HepG2 (cell line): ENCODE data around the gene FAM131A. TPM values are rescaled to one million over a fixed set of nuclear protein-coding genes. Genes with fewer than 3 reads are reported as not detected.

Source experiments
- E2F1 ChIP-seq: sonication (generic); formaldehyde crosslinking; IDR thresholded peaks from 2 replicates; pipeline ENCODE4 v1.5.0; 2020; ENCODE audit warnings: missing genetic modification reagents
- ELF3 ChIP-seq: IDR thresholded peaks from 2 replicates; pipeline ENCODE4 v1.6.1; 2016; ENCODE audit warnings: missing genetic modification reagents, missing compliant biosample characterization
- FOXP1 ChIP-seq, 2 experiments: fragments of 450-650 bp in 1 of 2; IDR thresholded peaks; 2 replicates each; pipeline ENCODE4 v1.6.1; 2017 to 2018; ENCODE audit warnings: antibody characterized with exemption in 1 of 2
- HCFC1 ChIP-seq: fragments of 150-350 bp; IDR thresholded peaks from 2 replicates; pipeline ENCODE4 v1.6.1; 2014; ENCODE audit warnings: low read depth, low read length
- HMGXB3 ChIP-seq: sonication (generic); formaldehyde crosslinking; IDR thresholded peaks from 2 replicates; pipeline ENCODE4 v1.4.0; 2020; ENCODE audit warnings: missing genetic modification reagents, borderline replicate concordance
- RARG ChIP-seq: sonication (generic); formaldehyde crosslinking; IDR thresholded peaks from 2 replicates; pipeline ENCODE4 v1.4.0; 2020; ENCODE audit warnings: low read depth, mild to moderate bottlenecking, missing genetic modification reagents
- SIX1 ChIP-seq: sonication (generic); formaldehyde crosslinking; IDR thresholded peaks from 2 replicates; pipeline ENCODE4 v1.4.0; 2020; ENCODE audit warnings: missing genetic modification reagents, borderline replicate concordance
- SMAD1 ChIP-seq: sonication (generic); formaldehyde crosslinking; IDR thresholded peaks from 2 replicates; pipeline ENCODE4 v1.4.0; 2020; ENCODE audit warnings: missing genetic modification reagents, low read depth, mild to moderate bottlenecking, borderline replicate concordance
- SP2 ChIP-seq: sonication (generic); formaldehyde crosslinking; IDR thresholded peaks from 2 replicates; pipeline ENCODE4 v1.5.1; 2020; ENCODE audit warnings: mild to moderate bottlenecking, missing genetic modification reagents
- TBL1XR1 ChIP-seq: fragments of 150-350 bp; IDR thresholded peaks from 2 replicates; pipeline ENCODE4 v1.6.1; 2014; ENCODE audit warnings: borderline replicate concordance, low read length; ENCODE audit not compliant: partially characterized antibody
- TEF ChIP-seq: sonication (generic); formaldehyde crosslinking; IDR thresholded peaks from 2 replicates; pipeline ENCODE4 v1.5.0; 2020; ENCODE audit warnings: missing genetic modification reagents
- ZBTB38 ChIP-seq: sonication (generic); formaldehyde crosslinking; IDR thresholded peaks from 2 replicates; pipeline ENCODE4 v1.5.1; 2020; ENCODE audit warnings: mild to moderate bottlenecking, missing genetic modification reagents
- ZKSCAN1 ChIP-seq: fragments of 150-350 bp; IDR thresholded peaks from 2 replicates; pipeline ENCODE4 v1.6.1; 2014; ENCODE audit warnings: low read length
- ZNF292 ChIP-seq: sonication (generic); formaldehyde crosslinking; IDR thresholded peaks from 2 replicates; pipeline ENCODE4 v1.8.1; 2022; ENCODE audit warnings: mild to moderate bottlenecking, low read depth, missing genetic modification reagents, borderline replicate concordance
- ZNF350 ChIP-seq: sonication (generic); formaldehyde crosslinking; IDR thresholded peaks from 2 replicates; pipeline ENCODE4 v1.4.0; 2020; ENCODE audit warnings: mild to moderate bottlenecking, low read depth, missing genetic modification reagents, borderline replicate concordance
- ZNF678 ChIP-seq: sonication (generic); formaldehyde crosslinking; IDR thresholded peaks from 2 replicates; pipeline ENCODE4 v1.4.0; 2020; ENCODE audit warnings: mild to moderate bottlenecking, missing genetic modification reagents
- ZSCAN9 ChIP-seq: IDR thresholded peaks from 2 replicates; pipeline ENCODE4 v1.6.1; 2016; ENCODE audit warnings: borderline replicate concordance
- polyA plus RNA-seq, 8 experiments: library from polyadenylated mRNA; depleted of rRNA in 3 of 8; stranded (reverse) in 7 of 8; unstranded in 1 of 8; fragments of >200 nt; fragmentation: Illumina TruSeq in 4 of 8; extraction: Trizol in 4 of 8; gene quantifications; 2 replicates each; pipeline versions ENCODE4 v1.2.1 to v1.2.3, GENCODE V29; 2011 to 2016; ENCODE audit warnings: low read depth in 4 of 8, missing spikeins in 1 of 8, mixed read lengths in 1 of 8; ENCODE audit not compliant: insufficient read depth in 1 of 8
- total RNA-seq, 5 experiments: library from RNA; depleted of rRNA; stranded (reverse); fragments of >200 nt; fragmentation: Illumina TruSeq; extraction: Trizol; gene quantifications; 2 replicates each; pipeline ENCODE4 v1.2.3, GENCODE V29; 2016; ENCODE audit warnings: low read depth in 1 of 5
- TF ChIP-seq, protein P1 (sequence below): sonication (generic); formaldehyde crosslinking; IDR thresholded peaks from 2 replicates; pipeline ENCODE4 v1.8.1; 2023; ENCODE audit warnings: mild to moderate bottlenecking, inconsistent platforms, moderate library complexity, missing genetic modification reagents, borderline replicate concordance
- TF ChIP-seq, protein P2 (sequence below): sonication (generic); formaldehyde crosslinking; IDR thresholded peaks from 2 replicates; pipeline ENCODE4 v1.4.0; 2020; ENCODE audit warnings: missing genetic modification reagents

FAM131A gene
- total and polyA plus RNA-seq, 2 of the 13 experiments (the other 11 are each of a cell fraction or from before 2014, with no cell fraction given): 9.2 to 9.3 TPM

GRCh38 chr3:184362668-184363546 is 25.5 kb downstream of the FAM131A start (continued):
- TF ChIP-seq E2F1 (CRISPR knock-in tag) (peak; percentile 67; the same call in 1 of the 2 replicates), ZNF292 (CRISPR knock-in tag) (no peak), SP2 (CRISPR knock-in tag) (peak; percentile 63), HMGXB3 (CRISPR knock-in tag) (peak; percentile 80; the same call in 1 of the 2 replicates), TBL1XR1 (no peak), RARG (no peak), TEF (CRISPR knock-in tag) (no peak; the same call in 1 of the 2 replicates), ZSCAN9 (CRISPR knock-in tag) (no peak; the same call in 1 of the 2 replicates), FOXP1 (IDR thresholded peaks at IDR 0.05) (no peak), FOXP1 (CRISPR knock-in tag; IDR thresholded peaks at IDR 0.05) (no peak), SMAD1 (0 out of 2 replicates have a peak, but pooled peaks have one; percentile 90), ZKSCAN1 (no peak), ZNF350 (CRISPR knock-in tag) (peak; percentile 62), ELF3 (CRISPR knock-in tag) (peak; percentile 76), HCFC1 (peak; percentile 72), ZNF678 (CRISPR knock-in tag) (no peak), SIX1 (CRISPR knock-in tag) (no peak; the same call in 1 of the 2 replicates), ZBTB38 (CRISPR knock-in tag) (0 out of 2 replicates have a peak, but pooled peaks have one; percentile 9)
- TF ChIP-seq, protein P1, sequence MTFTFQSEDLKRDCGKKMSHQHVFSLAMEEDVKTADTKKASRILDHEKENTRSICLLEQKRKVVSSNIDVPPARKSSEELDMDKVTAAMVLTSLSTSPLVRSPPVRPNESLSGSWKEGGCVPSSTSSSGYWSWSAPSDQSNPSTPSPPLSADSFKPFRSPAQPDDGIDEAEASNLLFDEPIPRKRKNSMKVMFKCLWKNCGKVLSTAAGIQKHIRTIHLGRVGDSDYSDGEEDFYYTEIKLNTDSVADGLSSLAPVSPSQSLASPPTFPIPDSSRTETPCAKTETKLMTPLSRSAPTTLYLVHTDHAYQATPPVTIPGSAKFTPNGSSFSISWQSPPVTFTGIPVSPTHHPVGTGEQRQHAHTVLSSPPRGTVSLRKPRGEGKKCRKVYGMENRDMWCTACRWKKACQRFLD: 0 out of 2 replicates have a peak, but pooled peaks have one; percentile 43
- TF ChIP-seq, protein P2, sequence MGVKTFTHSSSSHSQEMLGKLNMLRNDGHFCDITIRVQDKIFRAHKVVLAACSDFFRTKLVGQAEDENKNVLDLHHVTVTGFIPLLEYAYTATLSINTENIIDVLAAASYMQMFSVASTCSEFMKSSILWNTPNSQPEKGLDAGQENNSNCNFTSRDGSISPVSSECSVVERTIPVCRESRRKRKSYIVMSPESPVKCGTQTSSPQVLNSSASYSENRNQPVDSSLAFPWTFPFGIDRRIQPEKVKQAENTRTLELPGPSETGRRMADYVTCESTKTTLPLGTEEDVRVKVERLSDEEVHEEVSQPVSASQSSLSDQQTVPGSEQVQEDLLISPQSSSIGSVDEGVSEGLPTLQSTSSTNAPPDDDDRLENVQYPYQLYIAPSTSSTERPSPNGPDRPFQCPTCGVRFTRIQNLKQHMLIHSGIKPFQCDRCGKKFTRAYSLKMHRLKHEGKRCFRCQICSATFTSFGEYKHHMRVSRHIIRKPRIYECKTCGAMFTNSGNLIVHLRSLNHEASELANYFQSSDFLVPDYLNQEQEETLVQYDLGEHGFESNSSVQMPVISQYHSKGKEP (CRISPR knock-in tag): no peak
